IMR-90 (cell line): Measurements from ENCODE around the gene P2RX5. TPM values are rescaled to one million over a fixed set of nuclear protein-coding genes. Genes with fewer than 3 reads are reported as not detected.

Experiments
- ATAC-seq: fragments of 200-7000 bp; cut with Tn5 transposase; 2 replicates; pipeline ENCODE4 v1.9.1; 2020; ENCODE audit warnings: low read depth, mild to moderate bottlenecking, moderate library complexity
- BruUV-seq: library from RNA; stranded (reverse); fragments of 400-500 nt; replicated peaks from 2 replicates; lab custom pipeline; 2021; lab: Mats Ljungman, UMichigan
- CTCF ChIA-PET: fragments of 300-600 bp; formaldehyde crosslinking; extraction: SDS; loops from one replicate; lab custom pipeline; 2021; ENCODE audit warnings: antibody characterized with exemption; lab: Yijun Ruan, JAX
- POLR2A ChIA-PET: fragments of 300-600 bp; sonication (Branson Sonifier 250); formaldehyde crosslinking; loops from one replicate; lab custom pipeline; 2022; ENCODE audit warnings: antibody characterized with exemption; ENCODE audit not compliant: unreplicated experiment; lab: Charles Lee
- DNase-seq: peaks from one replicate; pipeline ENCODE4 v3.0.0; 2013
- H2AFZ ChIP-seq: replicated peaks from 2 replicates; pipeline ENCODE3; 2013; ENCODE audit warnings: low read length, mild to moderate bottlenecking; ENCODE audit not compliant: poor library complexity
- H2AK5ac ChIP-seq: 2 replicates; pipeline ENCODE4 v1.6.1; 2013; ENCODE audit warnings: low read depth, low read length, inconsistent platforms
- H2AK9ac ChIP-seq: replicated peaks from 2 replicates; pipeline ENCODE3; 2013; ENCODE audit warnings: mild to moderate bottlenecking, low read depth, low read length, moderate library complexity; ENCODE audit not compliant: poor library complexity
- H2BK120ac ChIP-seq: 2 replicates; pipeline ENCODE4 v1.6.1; 2013; ENCODE audit warnings: low read depth, low read length, inconsistent platforms
- H2BK15ac ChIP-seq: 3 replicates; pipeline ENCODE4 v1.6.1; 2013; ENCODE audit warnings: low read depth, low read length, inconsistent platforms
- H2BK20ac ChIP-seq: 2 replicates; pipeline ENCODE4 v1.6.1; 2013; ENCODE audit warnings: low read depth, mild to moderate bottlenecking, inconsistent platforms, low read length, moderate library complexity
- H2BK5ac ChIP-seq: 2 replicates; pipeline ENCODE4 v1.6.1; 2013; ENCODE audit warnings: mild to moderate bottlenecking, low read depth, low read length, inconsistent platforms; ENCODE audit not compliant: poor library complexity, severe bottlenecking
- H3K14ac ChIP-seq: replicated peaks from 2 replicates; pipeline ENCODE4 v1.6.1; 2013; ENCODE audit warnings: low read depth, low read length, inconsistent platforms
- H3K18ac ChIP-seq: 2 replicates; pipeline ENCODE4 v1.6.1; 2013; ENCODE audit warnings: low read depth, low read length, control low read depth
- H3K23ac ChIP-seq: 2 replicates; pipeline ENCODE4 v1.6.1; 2013; ENCODE audit warnings: low read depth, low read length, inconsistent platforms
- H3K27ac ChIP-seq: 2 replicates; pipeline ENCODE4 v1.5.1; 2013; ENCODE audit warnings: mild to moderate bottlenecking, control low read depth, low read length; ENCODE audit not compliant: insufficient read depth
- H3K27me3 ChIP-seq: 2 replicates; pipeline ENCODE4 v1.6.1; 2013; ENCODE audit warnings: low read length; ENCODE audit not compliant: control insufficient read depth, insufficient read depth
- H3K36me3 ChIP-seq: 2 replicates; pipeline ENCODE4 v1.6.1; 2013; ENCODE audit warnings: low read length, mixed read lengths; ENCODE audit not compliant: control insufficient read depth, insufficient read depth
- H3K4ac ChIP-seq: 2 replicates; pipeline ENCODE4 v1.6.1; 2013; ENCODE audit warnings: low read depth, low read length, inconsistent platforms
- H3K4me1 ChIP-seq: 2 replicates; pipeline ENCODE4 v1.6.1; 2013; ENCODE audit warnings: low read length, mixed read lengths; ENCODE audit not compliant: control insufficient read depth, insufficient read depth
- H3K4me2 ChIP-seq: 2 replicates; pipeline ENCODE4 v1.6.1; 2013; ENCODE audit warnings: low read depth, mild to moderate bottlenecking, control low read depth, low read length, moderate library complexity
- H3K4me3 ChIP-seq: 2 replicates; pipeline ENCODE4 v1.5.1; 2013; ENCODE audit warnings: low read depth, mild to moderate bottlenecking, control low read depth, low read length, moderate library complexity; ENCODE audit not compliant: insufficient read depth
- H3K56ac ChIP-seq: 2 replicates; pipeline ENCODE4 v1.6.1; 2013; ENCODE audit warnings: low read length, inconsistent platforms; ENCODE audit not compliant: insufficient read depth; ENCODE audit errors: extremely low read depth
- H3K79me1 ChIP-seq, 2 experiments: 2 replicates each; pipeline ENCODE4 v1.6.1; 2013; ENCODE audit warnings: low read length in 2 of 2, inconsistent platforms in 1 of 2, low read depth in 1 of 2
- H3K9ac ChIP-seq: 2 replicates; pipeline ENCODE4 v1.6.1; 2013; ENCODE audit warnings: low read depth, low read length, control low read depth
- H3K9me1 ChIP-seq: 2 replicates; pipeline ENCODE4 v1.6.1; 2013; ENCODE audit warnings: low read length, inconsistent platforms; ENCODE audit not compliant: insufficient read depth
- H3K9me3 ChIP-seq: 2 replicates; pipeline ENCODE4 v1.6.1; 2013; ENCODE audit warnings: low read length; ENCODE audit not compliant: control insufficient read depth, insufficient read depth
- H4K20me1 ChIP-seq: 2 replicates; pipeline ENCODE4 v1.6.1; 2013; ENCODE audit warnings: low read length, inconsistent platforms; ENCODE audit not compliant: insufficient read depth
- H4K5ac ChIP-seq: 2 replicates; pipeline ENCODE4 v1.6.1; 2013; ENCODE audit warnings: mild to moderate bottlenecking, low read depth, low read length, control low read depth
- H4K8ac ChIP-seq, 2 experiments: 2 replicates each; pipeline ENCODE4 v1.6.1; 2013; ENCODE audit warnings: low read depth in 2 of 2, low read length in 2 of 2, control low read depth in 1 of 2, inconsistent platforms in 1 of 2
- H4K91ac ChIP-seq: 2 replicates; pipeline ENCODE4 v1.6.1; 2013; ENCODE audit warnings: low read depth, low read length, inconsistent platforms; ENCODE audit not compliant: insufficient read depth
- BHLHE40 ChIP-seq: fragments of 150-350 bp; IDR thresholded peaks from 2 replicates; pipeline ENCODE4 v1.6.1; 2016; ENCODE audit warnings: mild to moderate bottlenecking, low read depth, low read length
- CEBPB ChIP-seq: IDR thresholded peaks from 2 replicates; pipeline ENCODE4 v1.6.1; 2012; ENCODE audit warnings: low read depth, low read length, improper control_type of control experiment
- CHD1 ChIP-seq: IDR thresholded peaks from 2 replicates; pipeline ENCODE4 v1.6.1; 2012; ENCODE audit warnings: low read depth, low read length, improper control_type of control experiment
- FOS ChIP-seq: fragments of 150-350 bp; IDR thresholded peaks from 2 replicates; pipeline ENCODE4 v1.6.1; 2016; ENCODE audit warnings: low read depth, low read length
- MAFK ChIP-seq: IDR thresholded peaks from 2 replicates; pipeline ENCODE4 v1.6.1; 2012; ENCODE audit warnings: low read depth, low read length, improper control_type of control experiment
- MAZ ChIP-seq: IDR thresholded peaks from 2 replicates; pipeline ENCODE4 v1.6.1; 2012; ENCODE audit warnings: low read depth, mild to moderate bottlenecking, low read length, improper control_type of control experiment, moderate library complexity, borderline replicate concordance
- MXI1 ChIP-seq: IDR thresholded peaks from 2 replicates; pipeline ENCODE4 v1.6.1; 2012; ENCODE audit warnings: low read depth, mild to moderate bottlenecking, low read length, moderate library complexity, borderline replicate concordance
- NFE2L2 ChIP-seq: fragments of 150-350 bp; IDR thresholded peaks from 2 replicates; pipeline ENCODE4 v1.6.1; 2016; ENCODE audit warnings: low read depth, mild to moderate bottlenecking, low read length
- RAD21 ChIP-seq: IDR thresholded peaks from 2 replicates; pipeline ENCODE4 v1.6.1; 2012; ENCODE audit warnings: low read length, improper control_type of control experiment
- RCOR1 ChIP-seq: IDR thresholded peaks from 2 replicates; pipeline ENCODE4 v1.6.1; 2012; ENCODE audit warnings: mild to moderate bottlenecking, low read length, improper control_type of control experiment; ENCODE audit not compliant: insufficient replicate concordance
- RFX5 ChIP-seq: IDR thresholded peaks from 2 replicates; pipeline ENCODE4 v1.8.0; 2012; ENCODE audit warnings: low read depth, mild to moderate bottlenecking, low read length, moderate library complexity
- SMC3 ChIP-seq: fragments of 150-350 bp; IDR thresholded peaks from 2 replicates; pipeline ENCODE4 v1.6.1; 2016; ENCODE audit warnings: low read depth, mild to moderate bottlenecking, antibody characterized with exemption, low read length, moderate library complexity
- WGBS, 2 experiments: methylation state at CpG; one replicate each; pipeline versions ENCODE4 v1.1.5 to v1.1.7; 2013; ENCODE audit warnings: missing lambda C conversion rate in 2 of 2; ENCODE audit not compliant: insufficient read length in 1 of 2; ENCODE audit errors: extremely low coverage in 2 of 2; 5-methylcytosine and 5-hydroxymethylcytosine counted together
- dilution Hi-C: fragments of 300-500 bp; cut with HindIII; formaldehyde crosslinking; loops from one replicate; pipeline ENCODE4 v1.14.3; 2018; ENCODE audit warnings: low sequenced_read_pairs; ENCODE audit not compliant: unreplicated experiment
- in situ Hi-C: fragments of 300-500 bp; cut with MboI; formaldehyde crosslinking; loops from 3 replicates; pipeline ENCODE4 v1.14.3; 2019; ENCODE audit warnings: low sequenced_read_pairs, inconsistent platforms, mixed read lengths
- intact Hi-C: fragments of 100-400 bp; cut with micrococcal nuclease; formaldehyde crosslinking; loops from 2 replicates; pipeline ENCODE4 v1.10.0; 2022
- polyA plus RNA-seq, 3 experiments: library from polyadenylated mRNA; depleted of rRNA; stranded (reverse); fragments of >200 nt; gene quantifications; 2 replicates each; pipeline ENCODE4 v1.2.3, GENCODE V29; 2012; ENCODE audit warnings: low replicate concordance in 1 of 3
- total RNA-seq: library from RNA; depleted of rRNA; stranded (reverse); fragments of >200 nt; gene quantifications from 2 replicates; pipeline ENCODE4 v1.2.3, GENCODE V29; 2012
- TF ChIP-seq, protein P1 (sequence below): fragments of 150-350 bp; IDR thresholded peaks from 2 replicates; pipeline ENCODE4 v1.6.1; 2016; ENCODE audit warnings: low read depth, mild to moderate bottlenecking, low read length, moderate library complexity, borderline replicate concordance
- TF ChIP-seq, protein P2 (sequence below): fragments of 150-350 bp; IDR thresholded peaks from 2 replicates; pipeline ENCODE4 v1.6.1; 2017; ENCODE audit warnings: mild to moderate bottlenecking, antibody characterized with exemption, low read length, low read depth
- TF ChIP-seq, protein P3 (sequence below): conservative IDR thresholded peaks from 2 replicates; pipeline ENCODE4 v1.5.1; 2012; ENCODE audit warnings: mild to moderate bottlenecking, low read depth, low read length, improper control_type of control experiment

The P2RX5 gene
- total and polyA plus RNA-seq, 2 of the 4 experiments (the other 2 are of a cell fraction): 1.8 to 3.7 TPM

DNA sequence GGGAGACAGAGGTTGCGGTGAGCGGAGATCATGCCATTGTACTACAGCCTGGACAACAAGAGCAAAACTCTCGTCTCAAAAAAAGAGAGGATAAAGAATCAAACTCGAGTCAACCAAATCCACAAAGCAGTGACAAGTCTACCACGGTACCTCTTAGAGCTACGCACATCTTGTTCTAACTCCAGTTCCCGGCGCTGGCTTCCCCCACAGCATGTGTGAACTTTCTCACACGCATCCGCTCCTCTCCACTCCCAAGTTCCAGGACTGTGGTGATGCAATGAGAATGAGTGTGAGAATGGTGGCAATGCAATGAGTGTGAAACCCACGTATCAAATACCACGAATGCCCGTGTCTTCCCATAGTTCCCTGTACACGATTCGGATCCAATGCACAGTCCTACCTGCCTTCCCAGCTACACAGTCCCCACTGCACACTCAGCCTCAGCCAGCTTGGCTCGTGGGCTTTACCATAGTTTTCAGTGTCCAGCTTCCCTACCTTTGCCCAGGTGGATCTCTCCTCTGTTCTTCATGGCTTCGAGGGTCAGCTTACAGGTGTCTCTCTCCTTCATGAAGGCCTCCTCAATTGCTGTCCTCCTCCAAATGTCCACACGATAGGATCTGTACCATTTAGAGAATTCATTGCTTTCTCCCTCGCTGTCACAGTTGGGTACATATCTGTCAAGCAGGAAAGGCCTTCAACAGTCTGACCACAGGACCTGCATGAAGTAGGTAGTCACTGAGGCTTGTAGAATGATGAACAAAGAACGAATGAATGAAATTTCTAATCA, 9.2 kb upstream of the P2RX5 start:
- WGBS, 2 experiments: 78% methylated on average over 7 of the region's 20 CpGs; no CpG with 5 or more reads in 1 of the 2 experiments
- dilution Hi-C loops: no loop called here
- no TSS peak for BruUV-seq

More for the DNA sequence above, 9.2 kb upstream of the P2RX5 start:
- H2AFZ ChIP-seq: no peak overlapping the region
- no peak overlapping the region for H4K8ac ChIP-seq
- no peaks in the 10 kb centered on the region for H3K36me3 ChIP-seq
- no peak overlapping the region for H2BK5ac ChIP-seq
- no peaks in the 10 kb centered on the region for H4K20me1 ChIP-seq
- no peak overlapping the region for H3K27ac ChIP-seq
- H3K56ac ChIP-seq: no peak overlapping the region
- in situ Hi-C loops: no loop called here
- H3K27me3 ChIP-seq: no peaks in the 10 kb centered on the region
- no peak overlapping the region for H3K4me3 ChIP-seq
- H2BK15ac ChIP-seq: no peak overlapping the region
- ATAC-seq: no peak
- no peak overlapping the region for H4K5ac ChIP-seq
- no peak overlapping the region for H3K23ac ChIP-seq
- no peak overlapping the region for H4K91ac ChIP-seq
- no peak overlapping the region for H3K4ac ChIP-seq
- H3K79me1 ChIP-seq: no peaks in the 10 kb centered on the region
- no peak for DNase-seq
- CTCF ChIA-PET: no interaction called here
- no peak overlapping the region for H3K9ac ChIP-seq
- no peak overlapping the region for H2AK9ac ChIP-seq
- POLR2A ChIA-PET: no interaction called here
- H3K9me3 ChIP-seq: peaks cover 4% of the 10 kb centered on the region; the same call in 1 of the 2 replicates
- H3K14ac ChIP-seq: no peak overlapping the region
- intact Hi-C loops: no loop called here
- H3K9me1 ChIP-seq: no peaks in the 10 kb centered on the region; the same call in 1 of the 2 replicates
- H3K18ac ChIP-seq: no peak overlapping the region
- no peak for TF ChIP-seq MXI1
- no peak for TF ChIP-seq MAFK
- TF ChIP-seq BHLHE40: no peak
- TF ChIP-seq, protein P1, sequence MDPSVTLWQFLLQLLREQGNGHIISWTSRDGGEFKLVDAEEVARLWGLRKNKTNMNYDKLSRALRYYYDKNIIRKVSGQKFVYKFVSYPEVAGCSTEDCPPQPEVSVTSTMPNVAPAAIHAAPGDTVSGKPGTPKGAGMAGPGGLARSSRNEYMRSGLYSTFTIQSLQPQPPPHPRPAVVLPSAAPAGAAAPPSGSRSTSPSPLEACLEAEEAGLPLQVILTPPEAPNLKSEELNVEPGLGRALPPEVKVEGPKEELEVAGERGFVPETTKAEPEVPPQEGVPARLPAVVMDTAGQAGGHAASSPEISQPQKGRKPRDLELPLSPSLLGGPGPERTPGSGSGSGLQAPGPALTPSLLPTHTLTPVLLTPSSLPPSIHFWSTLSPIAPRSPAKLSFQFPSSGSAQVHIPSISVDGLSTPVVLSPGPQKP: no peak
- no peak for TF ChIP-seq RCOR1
- TF ChIP-seq RAD21: no peak
- TF ChIP-seq SMC3: no peak
- TF ChIP-seq CEBPB: no peak
- TF ChIP-seq RFX5: no peak
- TF ChIP-seq MAZ: no peak
- TF ChIP-seq, protein P2, sequence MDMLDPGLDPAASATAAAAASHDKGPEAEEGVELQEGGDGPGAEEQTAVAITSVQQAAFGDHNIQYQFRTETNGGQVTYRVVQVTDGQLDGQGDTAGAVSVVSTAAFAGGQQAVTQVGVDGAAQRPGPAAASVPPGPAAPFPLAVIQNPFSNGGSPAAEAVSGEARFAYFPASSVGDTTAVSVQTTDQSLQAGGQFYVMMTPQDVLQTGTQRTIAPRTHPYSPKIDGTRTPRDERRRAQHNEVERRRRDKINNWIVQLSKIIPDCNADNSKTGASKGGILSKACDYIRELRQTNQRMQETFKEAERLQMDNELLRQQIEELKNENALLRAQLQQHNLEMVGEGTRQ: no peak
- TF ChIP-seq CHD1: no peak
- TF ChIP-seq, protein P3, sequence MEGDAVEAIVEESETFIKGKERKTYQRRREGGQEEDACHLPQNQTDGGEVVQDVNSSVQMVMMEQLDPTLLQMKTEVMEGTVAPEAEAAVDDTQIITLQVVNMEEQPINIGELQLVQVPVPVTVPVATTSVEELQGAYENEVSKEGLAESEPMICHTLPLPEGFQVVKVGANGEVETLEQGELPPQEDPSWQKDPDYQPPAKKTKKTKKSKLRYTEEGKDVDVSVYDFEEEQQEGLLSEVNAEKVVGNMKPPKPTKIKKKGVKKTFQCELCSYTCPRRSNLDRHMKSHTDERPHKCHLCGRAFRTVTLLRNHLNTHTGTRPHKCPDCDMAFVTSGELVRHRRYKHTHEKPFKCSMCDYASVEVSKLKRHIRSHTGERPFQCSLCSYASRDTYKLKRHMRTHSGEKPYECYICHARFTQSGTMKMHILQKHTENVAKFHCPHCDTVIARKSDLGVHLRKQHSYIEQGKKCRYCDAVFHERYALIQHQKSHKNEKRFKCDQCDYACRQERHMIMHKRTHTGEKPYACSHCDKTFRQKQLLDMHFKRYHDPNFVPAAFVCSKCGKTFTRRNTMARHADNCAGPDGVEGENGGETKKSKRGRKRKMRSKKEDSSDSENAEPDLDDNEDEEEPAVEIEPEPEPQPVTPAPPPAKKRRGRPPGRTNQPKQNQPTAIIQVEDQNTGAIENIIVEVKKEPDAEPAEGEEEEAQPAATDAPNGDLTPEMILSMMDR: no peak
- TF ChIP-seq FOS: no peak
- TF ChIP-seq NFE2L2: no peak
- H2BK120ac ChIP-seq: no peak overlapping the region
- no peak overlapping the region for H2BK20ac ChIP-seq
- no peaks in the 10 kb centered on the region for H3K4me1 ChIP-seq
- H3K4me2 ChIP-seq: no peak overlapping the region
- H2AK5ac ChIP-seq: no peak overlapping the region
